Kidney capillary endothelial cell (primary cell): Measurements from ENCODE around the gene SLC16A2.

ENCODE experiments used
- DNase-seq: peaks from one replicate; pipeline ENCODE4 v3.0.0-alpha.2; 2018; ENCODE audit warnings: low spot score

SLC16A2 gene

GRCh38 chrX:74421036-74421739, at the start of gene SLC16A2:
TSS of gene SLC16A2 (plus strand) at chrX:74421493. CDS start at chrX:74421638, 145 bp downstream.
- DNase-seq: no peak

DNA sequence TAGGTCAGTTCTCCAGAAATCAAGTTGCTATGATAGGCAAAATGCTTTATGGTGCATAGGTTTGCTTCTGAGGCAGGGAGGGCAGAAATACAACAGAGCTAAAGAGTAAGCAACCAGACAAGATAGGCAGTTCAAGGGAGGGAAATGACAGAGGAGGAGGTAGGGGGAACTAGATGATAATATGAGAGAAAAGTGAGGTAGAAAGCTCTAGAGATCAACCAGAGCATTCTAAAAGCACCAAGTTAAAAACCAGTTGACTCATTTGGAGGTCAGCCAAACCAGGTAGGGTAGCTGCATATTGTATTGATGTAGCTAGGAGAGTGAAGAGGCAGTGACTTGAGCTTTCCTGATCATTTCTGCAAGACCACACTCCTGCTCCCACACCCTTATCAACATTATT, 49.0 kb upstream of the SLC16A2 start:
- DNase-seq: no peak

GRCh38 chrX:74377282-74377681, 44.0 kb upstream of the SLC16A2 start:
- DNase-seq: no peak

- DNase-seq: peak; percentile 33
Observed at GRCh38 chrX:74382613-74383012, 38.7 kb upstream of the SLC16A2 start.

- peak; percentile 8 for DNase-seq
Observed at GRCh38 chrX:74383611-74384010, 37.7 kb upstream of the SLC16A2 start.

DNA sequence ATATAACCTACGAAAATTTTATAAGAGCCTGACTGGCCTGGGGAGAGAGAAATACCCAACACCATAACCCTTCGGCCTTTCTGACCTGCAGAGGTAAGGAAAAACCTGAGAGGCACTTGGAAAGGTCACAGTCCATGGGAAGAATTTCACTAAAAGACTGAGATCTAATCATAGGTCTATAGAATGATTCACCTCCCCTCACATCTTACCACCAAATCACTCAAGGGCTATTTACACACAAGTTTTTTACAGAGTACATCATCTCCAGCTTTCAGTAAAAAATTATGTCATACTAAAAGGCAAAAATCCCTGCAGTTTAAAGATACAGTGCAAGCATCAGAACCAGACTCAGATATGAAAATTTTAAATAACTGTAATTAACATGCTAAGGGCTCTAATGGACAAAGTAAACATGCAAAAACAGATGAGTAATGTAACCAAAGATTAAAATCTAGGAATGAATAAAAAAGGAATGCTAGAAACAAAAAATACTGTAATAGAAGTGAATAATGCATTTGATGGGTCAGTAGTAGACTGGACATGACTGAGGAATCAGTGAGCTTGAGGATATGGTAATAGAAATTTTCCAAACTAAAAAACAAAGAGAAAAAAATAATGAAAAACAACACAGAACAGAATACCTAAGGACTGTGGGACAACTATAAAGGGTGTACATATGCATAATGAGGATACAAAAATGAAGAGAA, 32.1 kb upstream of the SLC16A2 start:
- DNase-seq: no peak

GRCh38 chrX:74395556-74395955, 25.7 kb upstream of the SLC16A2 start:
- no peak for DNase-seq

GRCh38 chrX:74405973-74406489, 15.3 kb upstream of the SLC16A2 start:
- DNase-seq: no peak

DNA sequence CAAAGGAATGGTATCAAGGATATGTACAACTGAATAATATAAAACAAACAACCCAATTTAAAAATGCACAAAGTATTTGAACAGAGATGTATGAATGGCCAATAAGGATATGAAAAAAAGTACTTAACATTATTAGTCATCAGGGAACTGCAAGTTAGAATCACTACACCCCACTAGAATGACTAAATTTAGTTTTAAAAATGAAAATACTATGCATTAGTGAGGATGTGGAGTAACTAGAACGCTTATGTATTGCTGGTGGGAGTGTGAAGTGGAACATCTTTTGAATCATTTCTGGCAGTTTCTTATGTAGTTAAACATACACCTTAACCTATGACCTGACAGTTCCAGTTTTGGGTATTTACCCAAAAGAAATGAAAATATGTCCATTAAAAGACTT, 13.0 kb upstream of the SLC16A2 start:
- no peak for DNase-seq

- DNase-seq: no peak
Observed at GRCh38 chrX:74419864-74420195, 1.5 kb upstream of the SLC16A2 start.

- DNase-seq: no peak
Observed at GRCh38 chrX:74420196-74421035, 877 bp upstream of the SLC16A2 start.

DNA sequence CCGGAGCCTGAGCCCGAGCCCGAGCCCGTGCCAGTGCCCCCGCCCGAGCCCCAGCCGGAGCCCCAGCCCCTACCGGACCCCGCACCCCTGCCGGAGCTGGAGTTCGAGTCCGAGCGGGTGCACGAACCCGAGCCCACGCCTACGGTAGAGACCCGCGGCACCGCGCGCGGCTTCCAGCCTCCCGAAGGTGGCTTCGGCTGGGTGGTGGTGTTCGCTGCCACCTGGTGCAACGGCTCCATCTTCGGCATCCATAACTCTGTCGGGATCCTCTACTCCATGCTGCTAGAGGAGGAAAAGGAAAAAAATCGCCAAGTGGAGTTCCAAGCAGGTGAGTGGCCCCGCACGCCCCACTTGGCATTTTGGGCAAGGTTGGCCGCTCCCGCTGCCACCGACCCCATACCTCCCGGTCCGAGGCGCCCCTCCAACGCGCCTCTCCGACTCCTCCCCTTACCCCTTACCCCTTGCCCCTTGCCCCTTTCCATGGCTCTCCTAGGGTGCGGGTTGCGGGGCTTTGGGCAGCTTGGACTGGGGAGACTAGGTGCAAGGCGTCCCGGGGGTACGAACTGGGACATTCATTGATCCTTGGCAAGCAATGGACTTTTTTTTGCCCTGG, 553 bp downstream of the SLC16A2 start:
- no peak for DNase-seq

- DNase-seq: no peak
Observed at GRCh38 chrX:74422576-74423288, 1.4 kb downstream of the SLC16A2 start.

DNA sequence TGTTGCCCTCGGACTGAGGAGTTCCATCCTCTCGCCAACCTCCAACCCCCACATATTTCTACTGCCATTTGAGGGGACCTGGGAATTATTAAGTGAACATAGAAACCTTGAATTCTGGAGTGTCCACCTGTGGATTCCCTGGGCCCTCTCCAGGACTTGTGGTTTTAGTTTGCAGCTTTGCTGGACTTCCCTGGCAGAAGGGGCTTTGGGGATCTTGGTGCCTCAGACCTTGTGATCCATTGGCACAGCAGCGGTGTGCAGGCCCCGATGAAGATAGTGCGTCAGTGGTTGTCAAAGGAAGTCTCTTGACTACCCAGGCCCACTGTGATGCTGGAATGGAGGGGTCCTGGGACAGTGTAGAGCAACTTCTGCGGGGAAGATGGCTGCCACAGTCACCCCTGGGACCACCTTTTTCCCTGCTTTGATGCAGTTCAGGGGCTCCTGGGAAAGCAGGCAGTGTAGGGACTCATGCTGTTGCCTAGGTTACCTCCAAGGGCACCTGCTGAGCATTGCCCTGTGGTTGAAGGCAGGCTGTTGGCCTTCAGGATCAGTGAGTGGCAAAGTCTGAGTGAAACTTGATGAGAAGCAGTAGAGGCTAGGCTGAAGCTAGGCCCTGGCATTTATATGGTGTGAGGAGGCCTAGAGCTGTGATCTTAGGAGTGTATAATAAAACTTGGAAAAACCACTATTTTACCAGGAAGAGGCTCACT, 2.2 kb downstream of the SLC16A2 start:
- DNase-seq: no peak

GRCh38 chrX:74426071-74426470, 4.8 kb downstream of the SLC16A2 start:
- no peak for DNase-seq

- DNase-seq: no peak
Observed at GRCh38 chrX:74426615-74427014, 5.3 kb downstream of the SLC16A2 start.

DNA sequence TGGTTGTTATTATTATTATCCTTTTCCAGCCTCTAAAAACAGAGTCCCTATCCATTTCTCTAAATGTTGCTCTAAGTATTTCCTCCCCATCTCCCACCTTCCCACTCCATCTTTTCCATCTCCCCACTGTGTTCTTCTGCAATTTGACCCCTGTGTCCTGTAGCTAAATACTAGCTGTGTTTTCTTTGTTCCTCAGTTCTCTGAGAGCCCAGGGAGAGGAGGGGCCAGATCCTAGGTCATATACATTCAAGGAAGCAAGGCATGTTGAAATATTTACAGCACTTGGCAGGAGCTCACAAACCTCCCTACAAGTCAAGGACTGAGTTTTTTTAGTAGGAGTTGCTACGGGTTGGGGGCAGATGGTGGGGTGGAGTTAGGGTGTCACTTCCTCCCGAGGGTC, 10.5 kb downstream of the SLC16A2 start:
- DNase-seq: no peak

DNA sequence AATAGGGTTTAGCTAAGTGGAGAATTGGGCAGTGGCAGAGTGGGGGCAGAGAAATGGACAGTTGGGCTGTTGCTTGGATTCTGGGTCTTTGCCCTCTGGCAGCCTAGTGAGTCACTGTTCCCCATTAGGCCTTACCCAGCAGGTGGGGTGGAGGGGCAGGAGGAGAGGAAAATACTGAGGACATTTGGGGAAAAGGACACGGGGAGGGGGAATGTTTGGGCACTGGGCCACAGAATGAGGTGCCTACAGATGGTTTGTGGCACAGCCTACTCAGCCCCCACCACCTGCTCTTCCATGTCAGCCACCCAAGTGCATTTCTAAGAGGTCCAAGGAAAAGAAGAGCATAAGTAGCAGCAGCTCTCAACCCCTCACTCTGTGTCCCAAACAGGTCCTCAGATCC, 13.0 kb downstream of the SLC16A2 start:
- no peak for DNase-seq

- no peak for DNase-seq
Observed at GRCh38 chrX:74437530-74437929, 16.2 kb downstream of the SLC16A2 start.

DNA sequence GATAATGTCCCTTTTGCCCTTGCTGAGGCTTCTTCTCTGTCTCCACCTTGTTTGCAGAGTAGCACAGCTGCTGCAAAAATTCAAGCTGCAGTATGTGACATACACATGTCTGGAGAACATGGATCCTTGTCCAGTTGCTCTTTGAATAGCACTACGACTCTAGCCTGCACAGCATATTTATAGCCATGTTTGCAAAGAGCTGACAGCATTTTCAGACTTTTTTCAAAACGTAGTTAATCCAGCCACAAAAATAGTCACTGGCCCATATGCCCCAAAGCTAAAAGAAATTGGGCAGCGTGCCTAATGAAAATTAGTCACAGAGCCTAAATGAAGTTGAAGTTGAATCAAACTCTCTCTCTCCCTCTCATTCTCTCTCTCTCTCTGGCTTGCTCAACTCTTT, 17.5 kb downstream of the SLC16A2 start:
- no peak for DNase-seq

DNA sequence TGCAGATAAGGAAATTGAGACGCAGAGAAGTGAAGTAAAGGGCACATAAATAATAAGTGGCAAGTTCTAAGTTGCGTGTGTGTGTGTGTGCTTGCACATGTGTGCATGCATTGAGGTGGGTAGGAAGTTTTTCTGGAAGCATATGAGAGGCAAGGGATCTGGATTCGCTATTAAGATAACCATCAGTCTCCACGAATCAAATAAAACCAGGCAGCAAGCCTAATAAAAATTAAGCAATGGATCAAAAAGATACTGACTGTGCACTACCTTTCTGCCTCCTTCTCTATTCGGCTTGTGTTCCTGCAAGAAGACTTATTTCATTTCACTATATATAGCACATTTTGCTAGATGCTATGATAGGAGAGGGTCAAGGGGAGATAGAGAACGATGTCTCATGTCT, 23.8 kb downstream of the SLC16A2 start:
- no peak for DNase-seq
